ENCODE data around the gene IGSF8. TPM values are rescaled to one million over a fixed set of nuclear protein-coding genes. Genes with fewer than 3 reads are reported as not detected.

IGSF8 gene
- total RNA-seq, 6 experiments from 2014 or later = 9.6 to 12.9 (median 11.2) TPM

DNA sequence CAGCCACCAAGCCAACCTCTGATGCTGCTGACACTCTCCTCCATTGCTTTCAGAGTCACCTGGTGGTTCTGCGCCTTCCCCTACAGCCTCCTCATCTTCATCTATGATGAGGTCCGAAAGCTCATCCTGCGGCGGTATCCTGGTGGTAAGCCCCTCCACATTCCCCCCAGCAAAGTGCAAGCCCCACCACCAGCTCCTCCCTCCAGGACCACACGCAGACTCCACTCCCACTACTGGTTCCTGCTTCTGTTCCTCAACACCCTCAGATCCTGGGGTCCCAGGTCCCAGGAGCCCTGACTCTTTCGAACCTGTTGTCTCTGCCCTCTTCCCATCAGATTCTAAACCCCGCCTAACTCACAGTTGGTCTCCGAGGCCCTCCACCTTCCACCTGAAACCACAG, 41.4 kb upstream of the IGSF8 start:
- Mint-ChIP-seq H3K27ac (no peak overlapping the region), H3K9me3 (no peaks in the 10 kb centered on the region), H3K36me3 (ENCODE audit: low read depth) (no peaks in the 10 kb centered on the region), H3K4me3 (no peak overlapping the region), H3K4me1 (ENCODE audit: low read depth) (peaks cover 3% of the 10 kb centered on the region), H3K27me3 (ENCODE audit: insufficient read depth) (peaks cover 52% of the 10 kb centered on the region)
- TF ChIP-seq, protein P1, sequence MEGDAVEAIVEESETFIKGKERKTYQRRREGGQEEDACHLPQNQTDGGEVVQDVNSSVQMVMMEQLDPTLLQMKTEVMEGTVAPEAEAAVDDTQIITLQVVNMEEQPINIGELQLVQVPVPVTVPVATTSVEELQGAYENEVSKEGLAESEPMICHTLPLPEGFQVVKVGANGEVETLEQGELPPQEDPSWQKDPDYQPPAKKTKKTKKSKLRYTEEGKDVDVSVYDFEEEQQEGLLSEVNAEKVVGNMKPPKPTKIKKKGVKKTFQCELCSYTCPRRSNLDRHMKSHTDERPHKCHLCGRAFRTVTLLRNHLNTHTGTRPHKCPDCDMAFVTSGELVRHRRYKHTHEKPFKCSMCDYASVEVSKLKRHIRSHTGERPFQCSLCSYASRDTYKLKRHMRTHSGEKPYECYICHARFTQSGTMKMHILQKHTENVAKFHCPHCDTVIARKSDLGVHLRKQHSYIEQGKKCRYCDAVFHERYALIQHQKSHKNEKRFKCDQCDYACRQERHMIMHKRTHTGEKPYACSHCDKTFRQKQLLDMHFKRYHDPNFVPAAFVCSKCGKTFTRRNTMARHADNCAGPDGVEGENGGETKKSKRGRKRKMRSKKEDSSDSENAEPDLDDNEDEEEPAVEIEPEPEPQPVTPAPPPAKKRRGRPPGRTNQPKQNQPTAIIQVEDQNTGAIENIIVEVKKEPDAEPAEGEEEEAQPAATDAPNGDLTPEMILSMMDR (IDR thresholded peaks at IDR 0.05) = no peak
- DNase-seq = no peak

GRCh38 chr1:160137216-160137862, 38.9 kb upstream of the IGSF8 start:
- TF ChIP-seq, protein P1 (IDR thresholded peaks at IDR 0.05) = no peak
- H3K36me3 Mint-ChIP-seq (ENCODE audit: low read depth) = no peaks in the 10 kb centered on the region
- no peak overlapping the region for H3K27ac Mint-ChIP-seq
- H3K4me1 Mint-ChIP-seq (ENCODE audit: low read depth) = no peaks in the 10 kb centered on the region
- no peak overlapping the region for H3K4me3 Mint-ChIP-seq
- peaks cover 61% of the 10 kb centered on the region for H3K27me3 Mint-ChIP-seq (ENCODE audit: insufficient read depth)
- no peaks in the 10 kb centered on the region for H3K9me3 Mint-ChIP-seq
- no peak for DNase-seq

GRCh38 chr1:160136926-160137200, 38.4 kb upstream of the IGSF8 start:
- H3K4me1 Mint-ChIP-seq (ENCODE audit: low read depth) = no peaks in the 10 kb centered on the region
- H3K27me3 Mint-ChIP-seq (ENCODE audit: insufficient read depth) = peaks cover 62% of the 10 kb centered on the region
- DNase-seq = no peak
- TF ChIP-seq, protein P1 (IDR thresholded peaks at IDR 0.05) = no peak
- H3K9me3 Mint-ChIP-seq = no peaks in the 10 kb centered on the region
- no peaks in the 10 kb centered on the region for H3K36me3 Mint-ChIP-seq (ENCODE audit: low read depth)
- H3K27ac Mint-ChIP-seq = no peak overlapping the region
- H3K4me3 Mint-ChIP-seq = no peak overlapping the region

GRCh38 chr1:160136121-160136925, 37.9 kb upstream of the IGSF8 start:
- TF ChIP-seq, protein P1 (IDR thresholded peaks at IDR 0.05) = no peak
- H3K27me3 Mint-ChIP-seq (ENCODE audit: insufficient read depth) = peaks cover 62% of the 10 kb centered on the region
- H3K27ac Mint-ChIP-seq = no peak overlapping the region
- H3K9me3 Mint-ChIP-seq = no peaks in the 10 kb centered on the region
- no peaks in the 10 kb centered on the region for H3K4me1 Mint-ChIP-seq (ENCODE audit: low read depth)
- H3K36me3 Mint-ChIP-seq (ENCODE audit: low read depth) = no peaks in the 10 kb centered on the region
- no peak overlapping the region for H3K4me3 Mint-ChIP-seq
- DNase-seq = no peak

DNA sequence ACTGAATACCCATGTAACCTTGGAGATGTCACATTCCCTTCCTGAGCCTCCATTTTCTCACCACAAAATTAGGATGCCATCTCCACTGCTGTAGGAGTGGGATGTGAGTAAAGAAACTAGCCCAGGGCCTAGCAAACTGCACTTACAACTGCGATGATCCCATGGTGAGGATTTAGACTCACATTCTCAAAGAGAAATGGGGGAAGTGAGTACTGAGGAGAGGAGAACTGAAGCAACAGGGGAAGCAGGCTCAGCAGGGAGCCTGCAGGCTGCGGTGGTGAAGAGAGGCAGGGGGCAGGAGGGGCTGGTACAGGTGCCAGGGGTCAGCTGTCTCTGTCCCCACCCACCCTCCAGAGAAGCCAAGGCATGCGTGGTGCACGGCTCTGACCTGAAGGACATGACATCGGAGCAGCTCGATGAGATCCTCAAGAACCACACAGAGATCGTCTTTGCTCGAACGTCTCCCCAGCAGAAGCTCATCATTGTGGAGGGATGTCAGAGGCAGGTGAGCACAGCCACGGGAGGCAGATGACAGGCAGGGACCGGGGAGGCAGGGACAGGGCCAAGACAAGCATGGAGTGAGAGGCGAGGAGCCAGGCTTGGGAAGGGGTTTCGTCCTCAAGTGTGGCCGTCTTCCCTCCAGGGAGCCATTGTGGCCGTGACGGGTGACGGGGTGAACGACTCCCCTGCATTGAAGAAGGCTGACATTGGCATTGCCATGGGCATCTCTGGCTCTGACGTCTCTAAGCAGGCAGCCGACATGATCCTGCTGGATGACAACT, 36.6 kb upstream of the IGSF8 start:
- Mint-ChIP-seq H3K4me3 (no peak overlapping the region), H3K27me3 (ENCODE audit: insufficient read depth) (peaks cover 58% of the 10 kb centered on the region), H3K36me3 (ENCODE audit: low read depth) (no peaks in the 10 kb centered on the region), H3K9me3 (no peaks in the 10 kb centered on the region), H3K27ac (no peak overlapping the region), H3K4me1 (ENCODE audit: low read depth) (no peaks in the 10 kb centered on the region)
- DNase-seq = no peak
- TF ChIP-seq, protein P1 (IDR thresholded peaks at IDR 0.05) = no peak
